ENCODE measurements around the gene HNRNPUL1. TPM values are rescaled to one million over a fixed set of nuclear protein-coding genes. Genes with fewer than 3 reads are reported as not detected.

Gene HNRNPUL1
- total RNA-seq, 1 experiment from 2014 or later: 266 TPM

- H3K79me2 ChIP-seq (ENCODE audit: low read depth): peaks cover 19% of the 10 kb centered on the region
- H2AFZ ChIP-seq: no peak overlapping the region
- no peaks in the 10 kb centered on the region for H3K9me3 ChIP-seq (ENCODE audit: insufficient read depth, low read depth)
- BruUV-seq (replicated peaks): no TSS peak
- peaks cover 37% of the 10 kb centered on the region for H3F3A ChIP-seq (ENCODE audit: insufficient read depth, low read depth)
- H3K27me3 ChIP-seq (ENCODE audit: insufficient read depth, low read depth): no peaks in the 10 kb centered on the region
- no peaks in the 10 kb centered on the region for H4K20me1 ChIP-seq (ENCODE audit: insufficient read depth)
- H3K36me3 ChIP-seq (ENCODE audit: low read depth): peaks cover 6% of the 10 kb centered on the region; the same call in 1 of the 2 replicates
- peak overlapping the region; percentile 78 for H3K27ac ChIP-seq
- POLR2A ChIA-PET (ENCODE audit: unreplicated experiment): interaction anchor here (0.6 kb wide), 1 partner anchor 131 kb away, joined by 5 read pairs; no protein-coding TSS in a partner anchor
- peak overlapping the region; percentile 91; the same call in 1 of the 2 replicates for H3K4me2 ChIP-seq
- no peak for DNase-seq
- H3K4me1 ChIP-seq (replicated peaks; ENCODE audit: insufficient read depth): peaks cover 56% of the 10 kb centered on the region
- intact Hi-C loops (cut with micrococcal nuclease; ENCODE audit: unreplicated experiment): loop anchor here (2.0 to 5.0 kb wide), 2 partner anchors 48 to 507 kb away; partner anchors contain the start of genes COQ8B and ITPKC
- H3K4me3 ChIP-seq: no peak overlapping the region
- CTCF ChIA-PET: no interaction called here
- TF ChIP-seq CTCF (conservative IDR thresholded peaks at IDR 0.05): no peak
- no peak for TF ChIP-seq EZH2 (IDR thresholded peaks at IDR 0.05; ENCODE audit: low read depth)
- no peaks in the 10 kb centered on the region for H3K9me2 ChIP-seq (ENCODE audit: insufficient read depth)
Observed at GRCh38 chr19:41224632-41225031, 39.5 kb upstream of the HNRNPUL1 start.

- Histone ChIP-seq H3K27ac (peak overlapping the region; percentile 78), H3K4me1 (replicated peaks; ENCODE audit: insufficient read depth) (peaks cover 52% of the 10 kb centered on the region), H3K36me3 (ENCODE audit: low read depth) (peaks cover 6% of the 10 kb centered on the region; the same call in 1 of the 2 replicates), H2AFZ (peak overlapping the region; percentile 78), H3K27me3 (ENCODE audit: insufficient read depth, low read depth) (no peaks in the 10 kb centered on the region), H3K4me2 (peak overlapping the region; percentile 91), H3K4me3 (peak overlapping the region; percentile 61), H3F3A (ENCODE audit: insufficient read depth, low read depth) (peaks cover 37% of the 10 kb centered on the region), H3K9me3 (ENCODE audit: insufficient read depth, low read depth) (no peaks in the 10 kb centered on the region), H3K79me2 (ENCODE audit: low read depth) (peaks cover 11% of the 10 kb centered on the region; the same call in 1 of the 2 replicates), H4K20me1 (ENCODE audit: insufficient read depth) (no peaks in the 10 kb centered on the region), H3K9me2 (ENCODE audit: insufficient read depth) (no peaks in the 10 kb centered on the region)
- intact Hi-C loops (cut with micrococcal nuclease; ENCODE audit: unreplicated experiment): loop anchor here (2.0 to 5.0 kb wide), 2 partner anchors 49 to 508 kb away; partner anchors contain the start of genes COQ8B and ITPKC
- ChIA-PET POLR2A (ENCODE audit: unreplicated experiment) (interaction anchor here (0.6 kb wide), 2 partner anchors 44 to 822 kb away, joined by 6 to 28 read pairs; no protein-coding TSS in a partner anchor), CTCF (no interaction called here)
- peak; percentile 90 to 96 for DNase-seq
- TF ChIP-seq EZH2 (IDR thresholded peaks at IDR 0.05; ENCODE audit: low read depth) (no peak), CTCF (conservative IDR thresholded peaks at IDR 0.05) (no peak)
- no TSS peak for BruUV-seq (replicated peaks)
Observed at GRCh38 chr19:41225238-41226052, 38.7 kb upstream of the HNRNPUL1 start.

DNA sequence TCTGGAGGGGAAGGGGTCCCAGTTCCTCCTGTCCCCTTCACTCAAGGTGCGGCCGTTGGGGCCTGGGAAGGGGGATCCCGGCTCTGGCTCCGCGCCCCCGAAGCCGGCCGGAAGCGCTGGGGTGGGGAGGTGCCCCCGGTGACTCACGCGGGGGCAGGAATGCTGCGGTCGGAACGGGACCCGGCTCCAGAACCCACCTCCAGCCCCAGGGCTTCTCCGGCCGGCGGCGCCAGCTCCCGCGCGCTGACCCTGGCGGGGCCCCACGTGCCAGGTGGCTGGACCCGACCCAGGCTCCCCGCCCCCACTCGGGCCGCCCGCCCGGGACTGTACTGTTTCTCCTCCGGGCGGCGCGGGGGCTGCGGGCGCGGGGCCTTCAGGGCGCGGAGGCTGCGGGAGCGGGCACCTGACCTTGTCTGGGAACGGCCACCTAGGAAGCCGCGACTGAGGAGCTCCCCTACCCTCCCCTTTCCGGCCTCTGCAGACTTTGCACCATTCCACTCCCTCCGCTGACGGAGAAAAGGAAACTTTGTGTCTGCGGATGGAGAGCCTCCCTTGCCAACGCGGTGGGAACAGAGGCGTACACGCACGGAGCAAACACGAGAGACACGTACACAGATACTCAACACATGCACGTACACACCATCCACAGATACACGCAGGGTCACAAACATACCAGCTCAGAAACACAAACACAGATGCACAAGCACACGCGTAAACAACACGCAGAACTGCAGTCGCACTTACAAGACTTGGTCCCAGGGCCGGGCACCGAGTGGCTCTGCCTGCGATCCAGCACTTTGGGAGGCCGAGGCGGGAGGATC, 37.9 kb upstream of the HNRNPUL1 start:
- Histone ChIP-seq H3K79me2 (ENCODE audit: low read depth) (0 out of 2 replicates have a peak, but pooled peaks cover 4% of the 10 kb centered on the region), H3K4me2 (peak overlapping the region; percentile 91), H3K9me2 (ENCODE audit: insufficient read depth) (no peaks in the 10 kb centered on the region), H2AFZ (peak overlapping the region; percentile 78), H3K27me3 (ENCODE audit: insufficient read depth, low read depth) (no peaks in the 10 kb centered on the region), H3F3A (ENCODE audit: insufficient read depth, low read depth) (peaks cover 37% of the 10 kb centered on the region), H3K9me3 (ENCODE audit: insufficient read depth, low read depth) (no peaks in the 10 kb centered on the region), H3K36me3 (ENCODE audit: low read depth) (peaks cover 2% of the 10 kb centered on the region; the same call in 1 of the 2 replicates), H4K20me1 (ENCODE audit: insufficient read depth) (no peaks in the 10 kb centered on the region), H3K27ac (peak overlapping the region; percentile 78), H3K4me1 (replicated peaks; ENCODE audit: insufficient read depth) (peaks cover 52% of the 10 kb centered on the region), H3K4me3 (peak overlapping the region; percentile 61)
- no TSS peak for BruUV-seq (replicated peaks)
- intact Hi-C loops (cut with micrococcal nuclease; ENCODE audit: unreplicated experiment): loop anchor here (5.0 kb wide), 1 partner anchor 509 kb away; the partner anchor contains the start of genes COQ8B and ITPKC
- ChIA-PET CTCF (no interaction called here), POLR2A (ENCODE audit: unreplicated experiment) (interaction anchor here (0.6 kb wide), 3 partner anchors 44 to 823 kb away, joined by 6 to 28 read pairs (median 12); no protein-coding TSS in a partner anchor)
- DNase-seq: peak; percentile 75 to 97
- TF ChIP-seq CTCF (conservative IDR thresholded peaks at IDR 0.05) (no peak), EZH2 (IDR thresholded peaks at IDR 0.05; ENCODE audit: low read depth) (no peak)
